GM12878 (cell line): ENCODE data around the gene TBC1D26. TPM values are rescaled to one million over a fixed set of nuclear protein-coding genes. Genes with fewer than 3 reads are reported as not detected.
"Not testable (repeated sequence)": the region's sequence is repeated elsewhere in the genome, so short reads cannot be mapped to it uniquely, and the experiment has no call there.

Experiments used
- ATAC-seq: fragments of 200-7000 bp; cut with Tn5 transposase; 3 replicates; pipeline ENCODE4 v1.9.1; 2020; ENCODE audit warnings: mild to moderate bottlenecking, moderate library complexity
- BruUV-seq: library from RNA; stranded (reverse); fragments of 400-500 nt; replicated peaks from 2 replicates; lab custom pipeline; 2021; lab: Mats Ljungman, UMichigan
- CTCF ChIA-PET: fragments of 300-600 bp; sonication (Branson Sonifier 250); formaldehyde crosslinking; extraction: SDS; loops from one replicate; lab custom pipeline; 2021; ENCODE audit warnings: inconsistent platforms; lab: Yijun Ruan, JAX
- POLR2A ChIA-PET: fragments of 350-600 bp; formaldehyde crosslinking; extraction: SDS; loops from one replicate; lab custom pipeline; 2021; ENCODE audit warnings: inconsistent platforms; lab: Charles Lee
- RAD21 ChIA-PET: fragments of 300-600 bp; sonication (Branson Sonifier 250); formaldehyde crosslinking; loops from one replicate; lab custom pipeline; 2023; ENCODE audit warnings: antibody characterized with exemption; ENCODE audit not compliant: unreplicated experiment; lab: Charles Lee
- SMC1A ChIA-PET: fragments of 300-600 bp; sonication (Branson Sonifier 250); formaldehyde crosslinking; loops from one replicate; lab custom pipeline; 2023; ENCODE audit not compliant: unreplicated experiment, uncharacterized antibody; lab: Charles Lee
- DNase-seq: peaks from one replicate; pipeline ENCODE4 v3.0.0-alpha.2; 2011; ENCODE audit warnings: low read depth, low spot score
- FAIRE-seq: peaks from 3 replicates; lab custom pipeline; 2011; peaks lifted over from hg19 to GRCh38; lab: Jason Lieb, UNC
- H2AFZ ChIP-seq: 2 replicates; pipeline ENCODE4 v1.6.0; 2011; ENCODE audit warnings: low read depth, low read length, control low read depth; ENCODE audit not compliant: control insufficient read depth
- H3K27ac ChIP-seq: 2 replicates; pipeline ENCODE4 v1.5.1; 2011; ENCODE audit warnings: control low read depth; ENCODE audit not compliant: control insufficient read depth, insufficient read depth
- H3K27me3 ChIP-seq, 2 experiments: replicated peaks in 1 of 2; 2 replicates each; pipeline versions ENCODE4 v1.6.0 to v1.6.1; 2011; ENCODE audit warnings: low read length in 1 of 2; ENCODE audit not compliant: control insufficient read depth in 2 of 2, insufficient read depth in 2 of 2
- H3K36me3 ChIP-seq, 2 experiments: 2 replicates each; pipeline ENCODE4 v1.5.1; 2011; ENCODE audit warnings: low read length in 1 of 2; ENCODE audit not compliant: control insufficient read depth in 2 of 2, insufficient read depth in 2 of 2
- H3K4me1 ChIP-seq: 2 replicates; pipeline ENCODE4 v1.6.1; 2011; ENCODE audit warnings: mild to moderate bottlenecking, low read length, moderate library complexity, mixed read lengths; ENCODE audit not compliant: control insufficient read depth, insufficient read depth
- H3K4me2 ChIP-seq: 2 replicates; pipeline ENCODE4 v1.6.0; 2011; ENCODE audit warnings: control low read depth; ENCODE audit not compliant: control insufficient read depth, insufficient read depth
- H3K4me3 ChIP-seq: fragments of 200-600 bp; sonication (generic); 2 replicates; pipeline ENCODE4 v1.5.1; 2016
- H3K79me2 ChIP-seq: 2 replicates; pipeline ENCODE4 v1.6.0; 2011; ENCODE audit warnings: low read length; ENCODE audit not compliant: control insufficient read depth, insufficient read depth
- H3K9ac ChIP-seq: 2 replicates; pipeline ENCODE4 v1.8.0; 2011; ENCODE audit warnings: low read length, control low read depth, mixed read lengths; ENCODE audit not compliant: control insufficient read depth, insufficient read depth
- H3K9me3 ChIP-seq: replicated peaks from 3 replicates; pipeline ENCODE4 v1.5.1; 2011; ENCODE audit warnings: mild to moderate bottlenecking, low read length; ENCODE audit not compliant: control insufficient read depth, insufficient read depth
- H4K20me1 ChIP-seq: 2 replicates; pipeline ENCODE4 v1.6.0; 2011; ENCODE audit not compliant: control insufficient read depth, insufficient read depth
- CBX5 ChIP-seq: sonication (generic); IDR thresholded peaks from 2 replicates; pipeline ENCODE4 v1.6.1; 2016; ENCODE audit warnings: low read depth, moderate library complexity, mild to moderate bottlenecking, inconsistent platforms
- ZNF274 ChIP-seq: IDR thresholded peaks from one replicate; pipeline ENCODE4 v1.8.0; 2011; ENCODE audit not compliant: insufficient read length, insufficient read depth
- WGBS: methylation state at CpG from one replicate; pipeline ENCODE4 v1.1.6; 2016; ENCODE audit warnings: low lambda C conversion rate; ENCODE audit not compliant: insufficient replicate concordance, insufficient coverage; ENCODE audit errors: missing lambda C conversion rate; 5-methylcytosine and 5-hydroxymethylcytosine counted together
- in situ Hi-C: fragments of 300-500 bp; cut with MboI; formaldehyde crosslinking; loops from 9 replicates; pipeline ENCODE4 v1.14.3; 2018; ENCODE audit warnings: mixed read lengths
- intact Hi-C: fragments of 100-400 bp; cut with micrococcal nuclease; formaldehyde crosslinking; loops from one replicate; pipeline ENCODE4 v1.14.2; 2022; ENCODE audit not compliant: unreplicated experiment
- polyA plus RNA-seq, 11 experiments: library from polyadenylated mRNA; depleted of rRNA in 4 of 11; unstranded in 6 of 11; stranded (reverse) in 5 of 11; fragments of >200 nt; fragmentation: Nextera tagmentation in 4 of 11; fragmentation: Illumina TruSeq in 1 of 11; extraction: Ambion mirVana in 4 of 11; extraction: Trizol in 1 of 11; gene quantifications; 1 replicate in 1 of 11; 2 replicates in 10 of 11; pipeline versions ENCODE4 v1.2.1 to v1.2.3, GENCODE V29; 2011 to 2016; ENCODE audit warnings: inconsistent platforms in 2 of 11, missing spikeins in 2 of 11, low read depth in 1 of 11
- total RNA-seq, 4 experiments: library from RNA; depleted of rRNA in 3 of 4; stranded (reverse); fragments of >200 nt in 3 of 4; fragmentation: Illumina TruSeq in 1 of 4; extraction: Trizol in 1 of 4; gene quantifications; 2 replicates each; pipeline versions ENCODE4 v1.2.1 to v1.2.3, GENCODE V29; 2013 to 2021

The TBC1D26 gene
- total and polyA plus RNA-seq, 10 of the 15 experiments (the other 5 are each of a cell fraction or from before 2014, with no cell fraction given) = 0.07 to 0.10 TPM; not detected in 8

- H3K9me3 ChIP-seq, DNase-seq, RAD21 ChIA-PET, H3K27ac ChIP-seq, H3K4me3 ChIP-seq, H3K4me1 ChIP-seq, H3K9ac ChIP-seq, in situ Hi-C loops, POLR2A ChIA-PET, CTCF ChIA-PET, H3K4me2 ChIP-seq, H4K20me1 ChIP-seq, H3K79me2 ChIP-seq, SMC1A ChIA-PET, H3K27me3 ChIP-seq, ATAC-seq, intact Hi-C loops, H2AFZ ChIP-seq, H3K36me3 ChIP-seq, FAIRE-seq: not testable (repeated sequence)
- 93% methylated on average over 11 of the region's 11 CpGs for WGBS
- TF ChIP-seq CBX5 (0 out of 2 replicates have a peak, but pooled peaks have one; percentile 36), ZNF274 (peak; percentile 21)
- TSS peak; percentile 28 for BruUV-seq
Measured at GRCh38 chr17:15716601-15717563, 15.2 kb upstream of the TBC1D26 start.

- H3K4me3 ChIP-seq, H3K27ac ChIP-seq, CTCF ChIA-PET, ATAC-seq, H3K4me2 ChIP-seq, RAD21 ChIA-PET, DNase-seq, H3K79me2 ChIP-seq, in situ Hi-C loops, SMC1A ChIA-PET, H2AFZ ChIP-seq, BruUV-seq, H3K36me3 ChIP-seq, intact Hi-C loops, H3K4me1 ChIP-seq, H3K27me3 ChIP-seq, H4K20me1 ChIP-seq, FAIRE-seq, H3K9me3 ChIP-seq, H3K9ac ChIP-seq, POLR2A ChIA-PET: not testable (repeated sequence)
- 83% methylated on average over 12 of the region's 14 CpGs for WGBS
Measured at GRCh38 chr17:15730535-15730934, 1.5 kb upstream of the TBC1D26 start.

- H3K36me3 ChIP-seq, BruUV-seq, FAIRE-seq, H3K9me3 ChIP-seq, H4K20me1 ChIP-seq, H3K4me1 ChIP-seq, RAD21 ChIA-PET, POLR2A ChIA-PET, in situ Hi-C loops, H2AFZ ChIP-seq, H3K4me2 ChIP-seq, DNase-seq, H3K79me2 ChIP-seq, intact Hi-C loops, H3K4me3 ChIP-seq, CTCF ChIA-PET, H3K27me3 ChIP-seq, H3K9ac ChIP-seq, SMC1A ChIA-PET, H3K27ac ChIP-seq, ATAC-seq: not testable (repeated sequence)
- 9% methylated on average over 6 of the region's 10 CpGs for WGBS
Measured at GRCh38 chr17:15733174-15733789, 1.2 kb downstream of the TBC1D26 start.
